SK-N-MC (cell line): ENCODE results near the gene FNDC3A.
"Not testable (repeated sequence)": the region's sequence is repeated elsewhere in the genome, so short reads cannot be mapped to it uniquely, and the experiment has no call there.

Source experiments
- DNase-seq: peaks from one replicate; pipeline ENCODE4 v3.0.0-alpha.2; 2011; ENCODE audit warnings: low read depth, low spot score
- H3K27ac ChIP-seq: fragments of 200-600 bp; sonication (generic); 2 replicates; pipeline ENCODE4 v1.5.1; 2016; ENCODE audit warnings: mixed run types
- H3K36me3 ChIP-seq: fragments of 200-600 bp; sonication (generic); 2 replicates; pipeline ENCODE4 v1.6.1; 2017; ENCODE audit warnings: antibody characterized with exemption, low read length, mixed read lengths; ENCODE audit not compliant: insufficient read depth
- H3K4me3 ChIP-seq: fragments of 200-600 bp; sonication (generic); 2 replicates; pipeline ENCODE4 v1.5.1; 2016
- H3K9ac ChIP-seq: fragments of 200-600 bp; sonication (generic); 2 replicates; pipeline ENCODE4 v1.8.0; 2017; ENCODE audit warnings: mixed run types, mixed read lengths; ENCODE audit not compliant: insufficient read length
- H3K9me3 ChIP-seq: fragments of 200-600 bp; sonication (generic); 2 replicates; pipeline ENCODE4 v1.6.1; 2017; ENCODE audit warnings: low read depth, mild to moderate bottlenecking, antibody characterized with exemption, low read length, moderate library complexity, mixed read lengths
- EZH2 ChIP-seq: fragments of 200-600 bp; sonication (generic); IDR thresholded peaks from one replicate; pipeline ENCODE4 v1.6.1; 2017; ENCODE audit warnings: antibody characterized with exemption
- FOXP2 ChIP-seq: optimal IDR thresholded peaks from 2 replicates; pipeline ENCODE3; 2011; ENCODE audit warnings: mild to moderate bottlenecking, moderate library complexity; ENCODE audit not compliant: insufficient read depth; ENCODE audit errors: extremely low read length, control extremely low read depth
- POLR2AphosphoS5 ChIP-seq: IDR thresholded peaks from 2 replicates; pipeline ENCODE4 v1.6.1; 2012; ENCODE audit warnings: mild to moderate bottlenecking, low read depth, low read length, borderline replicate concordance

FNDC3A gene

GRCh38 chr13:49124693-49125304, 149.1 kb downstream of the FNDC3A start:
- Histone ChIP-seq H3K36me3 (0 out of 2 replicates have a peak, but pooled peaks cover 5% of the 10 kb centered on the region), H3K9me3 (no peaks in the 10 kb centered on the region), H3K4me3 (no peak overlapping the region), H3K27ac (no peak overlapping the region), H3K9ac (no peak overlapping the region)
- DNase-seq = no peak
- TF ChIP-seq POLR2AphosphoS5 (no peak), EZH2 (no peak), FOXP2 (no peak)

GRCh38 chr13:49125964-49126524, 150.3 kb downstream of the FNDC3A start:
- no peaks in the 10 kb centered on the region for H3K9me3 ChIP-seq
- no peak overlapping the region for H3K4me3 ChIP-seq
- no peak overlapping the region for H3K27ac ChIP-seq
- H3K36me3 ChIP-seq = peaks cover 7% of the 10 kb centered on the region; the same call in 1 of the 2 replicates
- no peak for TF ChIP-seq FOXP2
- no peak for TF ChIP-seq EZH2
- TF ChIP-seq POLR2AphosphoS5 = no peak
- H3K9ac ChIP-seq = no peak overlapping the region
- no peak for DNase-seq

- Histone ChIP-seq H3K27ac (no peak overlapping the region), H3K9ac (no peak overlapping the region), H3K36me3 (peaks cover 54% of the 10 kb centered on the region), H3K9me3 (no peaks in the 10 kb centered on the region), H3K4me3 (no peak overlapping the region)
- TF ChIP-seq FOXP2 (no peak), EZH2 (no peak), POLR2AphosphoS5 (no peak)
- DNase-seq = no peak
These were observed 156.8 kb downstream of the FNDC3A start for GRCh38 chr13:49132479-49133002.

- no peak for DNase-seq
- no peak for TF ChIP-seq POLR2AphosphoS5
- TF ChIP-seq EZH2 = no peak
- TF ChIP-seq FOXP2 = no peak
- peaks cover 64% of the 10 kb centered on the region for H3K36me3 ChIP-seq
These were observed 158.6 kb downstream of the FNDC3A start for GRCh38 chr13:49134305-49134704.

GRCh38 chr13:49137138-49137643, 161.5 kb downstream of the FNDC3A start:
- DNase-seq, H3K4me3 ChIP-seq, H3K9ac ChIP-seq, H3K9me3 ChIP-seq, H3K27ac ChIP-seq: not testable (repeated sequence)
- peaks cover 74% of the 10 kb centered on the region for H3K36me3 ChIP-seq

More at GRCh38 chr13:49134305-49134704, 158.6 kb downstream of the FNDC3A start:
- Histone ChIP-seq H3K27ac (no peak overlapping the region), H3K9me3 (no peaks in the 10 kb centered on the region), H3K4me3 (no peak overlapping the region), H3K9ac (no peak overlapping the region)

GRCh38 chr13:49140910-49141611, 165.3 kb downstream of the FNDC3A start:
- Histone ChIP-seq H3K9ac (no peak overlapping the region), H3K9me3 (no peaks in the 10 kb centered on the region), H3K36me3 (peaks cover 69% of the 10 kb centered on the region), H3K4me3 (no peak overlapping the region), H3K27ac (no peak overlapping the region)
- TF ChIP-seq FOXP2 = no peak
- TF ChIP-seq EZH2 = no peak
- no peak for TF ChIP-seq POLR2AphosphoS5
- DNase-seq = no peak

- no peak overlapping the region for H3K9ac ChIP-seq
- H3K9me3 ChIP-seq = no peaks in the 10 kb centered on the region
- no peak overlapping the region for H3K4me3 ChIP-seq
- DNase-seq = no peak
- H3K36me3 ChIP-seq = peaks cover 71% of the 10 kb centered on the region
- no peak for TF ChIP-seq FOXP2
- H3K27ac ChIP-seq = no peak overlapping the region
These were observed 171.2 kb downstream of the FNDC3A start for GRCh38 chr13:49146950-49147355.

- Histone ChIP-seq H3K36me3 (peaks cover 67% of the 10 kb centered on the region), H3K27ac (no peak overlapping the region), H3K9me3 (no peaks in the 10 kb centered on the region), H3K4me3 (no peak overlapping the region), H3K9ac (no peak overlapping the region)
- no peak for TF ChIP-seq EZH2
- TF ChIP-seq FOXP2 = no peak
- no peak for TF ChIP-seq POLR2AphosphoS5
- no peak for DNase-seq
These were observed 172.7 kb downstream of the FNDC3A start for GRCh38 chr13:49148405-49148804.

- DNase-seq, H3K36me3 ChIP-seq, H3K4me3 ChIP-seq, H3K9ac ChIP-seq, H3K9me3 ChIP-seq, H3K27ac ChIP-seq: not testable (repeated sequence)
These were observed 182.4 kb downstream of the FNDC3A start for GRCh38 chr13:49157955-49158584.

GRCh38 chr13:49163162-49163561, 187.4 kb downstream of the FNDC3A start:
- H3K4me3 ChIP-seq, H3K9ac ChIP-seq, DNase-seq, H3K27ac ChIP-seq, H3K9me3 ChIP-seq: not testable (repeated sequence)
- H3K36me3 ChIP-seq = peaks cover 23% of the 10 kb centered on the region
